ACC112 (cell line): ENCODE measurements around the gene ARHGAP23.
"Not testable (repeated sequence)": the region's sequence is repeated elsewhere in the genome, so short reads cannot be mapped to it uniquely, and the experiment has no call there.

Source experiments
- H2AFZ ChIP-seq: fragments of 200-600 bp; sonication (generic); one replicate; pipeline ENCODE4 v1.6.0; 2017; ENCODE audit warnings: antibody characterized with exemption, low read length; ENCODE audit not compliant: unreplicated experiment
- H3K27ac ChIP-seq: fragments of 200-600 bp; sonication (generic); 2 replicates; pipeline ENCODE4 v1.5.1; 2014; ENCODE audit warnings: low read depth, mild to moderate bottlenecking, antibody characterized with exemption, low read length, moderate library complexity
- H3K27me3 ChIP-seq: fragments of 200-600 bp; sonication (generic); 2 replicates; pipeline ENCODE4 v1.6.1; 2014; ENCODE audit warnings: mild to moderate bottlenecking, antibody characterized with exemption, low read length, moderate library complexity, mixed read lengths; ENCODE audit not compliant: insufficient read depth
- H3K36me3 ChIP-seq: fragments of 200-600 bp; sonication (generic); 2 replicates; pipeline ENCODE4 v1.6.1; 2016; ENCODE audit warnings: mild to moderate bottlenecking, antibody characterized with exemption, low read length, moderate library complexity, mixed read lengths; ENCODE audit not compliant: insufficient read depth
- H3K4me1 ChIP-seq: fragments of 200-600 bp; sonication (generic); one replicate; pipeline ENCODE4 v1.6.1; 2016; ENCODE audit warnings: low read length, mixed read lengths; ENCODE audit not compliant: insufficient read depth, unreplicated experiment, control insufficient read depth
- H3K4me3 ChIP-seq: fragments of 200-600 bp; sonication (generic); 2 replicates; pipeline ENCODE4 v1.5.1; 2014; ENCODE audit warnings: mild to moderate bottlenecking, low read depth, low read length
- H3K79me2 ChIP-seq: fragments of 200-600 bp; sonication (generic); one replicate; pipeline ENCODE4 v1.6.0; 2016; ENCODE audit warnings: low read length; ENCODE audit not compliant: control insufficient read depth, unreplicated experiment, insufficient read depth

The ARHGAP23 gene

GRCh38 chr17:38508570-38508950, 80.3 kb downstream of the ARHGAP23 start:
- H3K4me1 ChIP-seq = peaks cover 19% of the 10 kb centered on the region
- H3K79me2 ChIP-seq = no peaks in the 10 kb centered on the region
- H3K27me3 ChIP-seq = no peaks in the 10 kb centered on the region
- peaks cover 4% of the 10 kb centered on the region; the same call in 1 of the 2 replicates for H3K36me3 ChIP-seq
- H3K4me3 ChIP-seq = no peak overlapping the region
- no peak overlapping the region for H3K27ac ChIP-seq
- H2AFZ ChIP-seq = no peak overlapping the region

- Histone ChIP-seq H3K36me3 (peaks cover 4% of the 10 kb centered on the region; the same call in 1 of the 2 replicates), H3K79me2 (no peaks in the 10 kb centered on the region), H3K4me3 (peak overlapping the region; percentile 44; the same call in 1 of the 2 replicates), H3K27me3 (no peaks in the 10 kb centered on the region), H2AFZ (no peak overlapping the region), H3K4me1 (peaks cover 19% of the 10 kb centered on the region), H3K27ac (no peak overlapping the region)
Observed at GRCh38 chr17:38508954-38509771, 80.9 kb downstream of the ARHGAP23 start.

GRCh38 chr17:38509772-38510420, 81.6 kb downstream of the ARHGAP23 start:
- Histone ChIP-seq H2AFZ (no peak overlapping the region), H3K36me3 (peaks cover 4% of the 10 kb centered on the region; the same call in 1 of the 2 replicates), H3K4me3 (peak overlapping the region; percentile 44; the same call in 1 of the 2 replicates), H3K4me1 (peaks cover 19% of the 10 kb centered on the region), H3K79me2 (no peaks in the 10 kb centered on the region), H3K27ac (no peak overlapping the region), H3K27me3 (no peaks in the 10 kb centered on the region)

- peak overlapping the region; percentile 44; the same call in 1 of the 2 replicates for H3K4me3 ChIP-seq
- no peaks in the 10 kb centered on the region for H3K79me2 ChIP-seq
- no peak overlapping the region for H3K27ac ChIP-seq
- H3K4me1 ChIP-seq = peaks cover 19% of the 10 kb centered on the region
- H2AFZ ChIP-seq = no peak overlapping the region
- no peaks in the 10 kb centered on the region for H3K27me3 ChIP-seq
- H3K36me3 ChIP-seq = peaks cover 4% of the 10 kb centered on the region; the same call in 1 of the 2 replicates
Observed at GRCh38 chr17:38510421-38511149, 82.3 kb downstream of the ARHGAP23 start.

GRCh38 chr17:38511150-38512108, 83.2 kb downstream of the ARHGAP23 start:
- H3K27me3 ChIP-seq = no peaks in the 10 kb centered on the region
- no peak overlapping the region for H2AFZ ChIP-seq
- peaks cover 19% of the 10 kb centered on the region for H3K4me1 ChIP-seq
- H3K36me3 ChIP-seq = peaks cover 4% of the 10 kb centered on the region; the same call in 1 of the 2 replicates
- no peak overlapping the region for H3K4me3 ChIP-seq
- H3K79me2 ChIP-seq = no peaks in the 10 kb centered on the region
- H3K27ac ChIP-seq = no peak overlapping the region

- H3K79me2 ChIP-seq = no peaks in the 10 kb centered on the region
- H3K27ac ChIP-seq = no peak overlapping the region
- H3K36me3 ChIP-seq = peaks cover under 1% of the 10 kb centered on the region; the same call in 1 of the 2 replicates
- no peaks in the 10 kb centered on the region for H3K27me3 ChIP-seq
- H3K4me1 ChIP-seq = peaks cover 19% of the 10 kb centered on the region
- H3K4me3 ChIP-seq = no peak overlapping the region
- H2AFZ ChIP-seq = no peak overlapping the region
Observed at GRCh38 chr17:38512473-38513058, 84.3 kb downstream of the ARHGAP23 start.

- H2AFZ ChIP-seq, H3K27ac ChIP-seq, H3K4me3 ChIP-seq, H3K36me3 ChIP-seq, H3K79me2 ChIP-seq, H3K4me1 ChIP-seq: not testable (repeated sequence)
- H3K27me3 ChIP-seq = peaks cover 15% of the 10 kb centered on the region
Observed at GRCh38 chr17:38526526-38526925, 98.3 kb downstream of the ARHGAP23 start.

GRCh38 chr17:38528141-38528540, 99.9 kb downstream of the ARHGAP23 start:
- not testable (repeated sequence) for H3K27ac ChIP-seq, H3K4me3 ChIP-seq, H3K36me3 ChIP-seq, H3K79me2 ChIP-seq, H3K4me1 ChIP-seq, H2AFZ ChIP-seq
- peaks cover 19% of the 10 kb centered on the region for H3K27me3 ChIP-seq

GRCh38 chr17:38530856-38531255, 102.6 kb downstream of the ARHGAP23 start:
- not testable (repeated sequence) for H2AFZ ChIP-seq, H3K79me2 ChIP-seq, H3K4me3 ChIP-seq, H3K36me3 ChIP-seq, H3K27ac ChIP-seq, H3K4me1 ChIP-seq
- H3K27me3 ChIP-seq = peaks cover 23% of the 10 kb centered on the region
